HepG2 (cell line): Measurements from ENCODE around the gene SLC10A1. TPM values are rescaled to one million over a fixed set of nuclear protein-coding genes. Genes with fewer than 3 reads are reported as not detected.

Experiments
- AHDC1 ChIP-seq: sonication (generic); formaldehyde crosslinking; IDR thresholded peaks from 2 replicates; pipeline ENCODE4 v1.5.1; 2020; ENCODE audit warnings: mild to moderate bottlenecking, missing genetic modification reagents, borderline replicate concordance
- BCL3 ChIP-seq: sonication (generic); formaldehyde crosslinking; IDR thresholded peaks from 2 replicates; pipeline ENCODE4 v1.5.1; 2020; ENCODE audit warnings: mild to moderate bottlenecking, missing genetic modification reagents, moderate library complexity
- BRCA1 ChIP-seq: sonication (generic); formaldehyde crosslinking; IDR thresholded peaks from 2 replicates; pipeline ENCODE4 v1.4.0; 2020; ENCODE audit warnings: missing genetic modification reagents
- ELF4 ChIP-seq: sonication (generic); formaldehyde crosslinking; IDR thresholded peaks from 2 replicates; pipeline ENCODE4 v1.5.0; 2020; ENCODE audit warnings: missing genetic modification reagents, mild to moderate bottlenecking, moderate library complexity, borderline replicate concordance
- GPBP1L1 ChIP-seq: sonication (generic); formaldehyde crosslinking; IDR thresholded peaks from 2 replicates; pipeline ENCODE4 v1.5.0; 2020; ENCODE audit warnings: mild to moderate bottlenecking, missing genetic modification reagents
- HNF4G ChIP-seq, 2 experiments: sonication (generic) in 1 of 2; formaldehyde crosslinking in 1 of 2; IDR thresholded peaks; 2 replicates each; pipeline versions ENCODE4 v1.4.0 to v1.6.1; 2011 to 2020; ENCODE audit warnings: borderline replicate concordance in 2 of 2, low read depth in 2 of 2, mild to moderate bottlenecking in 2 of 2, low read length in 1 of 2, missing genetic modification reagents in 1 of 2, moderate library complexity in 1 of 2
- JDP2 ChIP-seq: sonication (generic); formaldehyde crosslinking; IDR thresholded peaks from 2 replicates; pipeline ENCODE4 v1.8.1; 2022; ENCODE audit warnings: missing genetic modification reagents, borderline replicate concordance
- MEIS2 ChIP-seq: sonication (generic); formaldehyde crosslinking; IDR thresholded peaks from 2 replicates; pipeline ENCODE4 v1.9.0; 2021; ENCODE audit warnings: mild to moderate bottlenecking, missing genetic modification reagents
- RBAK ChIP-seq: sonication (generic); formaldehyde crosslinking; IDR thresholded peaks from 2 replicates; pipeline ENCODE4 v1.5.1; 2020; ENCODE audit warnings: mild to moderate bottlenecking, missing genetic modification reagents
- SMAD1 ChIP-seq: sonication (generic); formaldehyde crosslinking; IDR thresholded peaks from 2 replicates; pipeline ENCODE4 v1.4.0; 2020; ENCODE audit warnings: missing genetic modification reagents, low read depth, mild to moderate bottlenecking, borderline replicate concordance
- SPEN ChIP-seq: sonication (generic); formaldehyde crosslinking; IDR thresholded peaks from 2 replicates; pipeline ENCODE4 v1.5.1; 2020; ENCODE audit warnings: low read depth, mild to moderate bottlenecking, missing genetic modification reagents
- STAT6 ChIP-seq: sonication (generic); formaldehyde crosslinking; IDR thresholded peaks from 2 replicates; pipeline ENCODE4 v1.4.0; 2020; ENCODE audit warnings: missing genetic modification reagents, mild to moderate bottlenecking, borderline replicate concordance
- TEAD2 ChIP-seq: sonication (generic); formaldehyde crosslinking; IDR thresholded peaks from 2 replicates; pipeline ENCODE4 v1.9.0; 2021; ENCODE audit warnings: missing genetic modification reagents
- TMF1 ChIP-seq: sonication (generic); formaldehyde crosslinking; IDR thresholded peaks from 2 replicates; pipeline ENCODE4 v1.8.1; 2022; ENCODE audit warnings: low read depth, missing genetic modification reagents
- ZEB1 ChIP-seq: IDR thresholded peaks from 2 replicates; pipeline ENCODE4 v1.6.1; 2012; ENCODE audit warnings: mild to moderate bottlenecking, low read depth, inconsistent platforms; ENCODE audit not compliant: insufficient replicate concordance
- ZNF232 ChIP-seq: sonication (generic); formaldehyde crosslinking; IDR thresholded peaks from 2 replicates; pipeline ENCODE4 v1.4.0; 2020; ENCODE audit warnings: missing genetic modification reagents, borderline replicate concordance
- ZSCAN21 ChIP-seq: sonication (generic); formaldehyde crosslinking; IDR thresholded peaks from 2 replicates; pipeline ENCODE4 v1.8.0; 2022; ENCODE audit warnings: mild to moderate bottlenecking, missing genetic modification reagents, moderate library complexity, borderline replicate concordance
- ZZZ3 ChIP-seq: sonication (generic); formaldehyde crosslinking; IDR thresholded peaks from 2 replicates; pipeline ENCODE4 v1.4.0; 2020; ENCODE audit warnings: missing genetic modification reagents, mild to moderate bottlenecking, borderline replicate concordance
- polyA plus RNA-seq, 8 experiments: library from polyadenylated mRNA; depleted of rRNA in 3 of 8; stranded (reverse) in 7 of 8; unstranded in 1 of 8; fragments of >200 nt; fragmentation: Illumina TruSeq in 4 of 8; extraction: Trizol in 4 of 8; gene quantifications; 2 replicates each; pipeline versions ENCODE4 v1.2.1 to v1.2.3, GENCODE V29; 2011 to 2016; ENCODE audit warnings: low read depth in 4 of 8, missing spikeins in 1 of 8, mixed read lengths in 1 of 8; ENCODE audit not compliant: insufficient read depth in 1 of 8
- total RNA-seq, 5 experiments: library from RNA; depleted of rRNA; stranded (reverse); fragments of >200 nt; fragmentation: Illumina TruSeq; extraction: Trizol; gene quantifications; 2 replicates each; pipeline ENCODE4 v1.2.3, GENCODE V29; 2016; ENCODE audit warnings: low read depth in 1 of 5

The SLC10A1 gene
- total and polyA plus RNA-seq, 2 of the 13 experiments (the other 11 are each of a cell fraction or from before 2014, with no cell fraction given): 0.17 TPM; not detected in 1

GRCh38 chr14:69811227-69811867 lies 14.3 kb upstream of the SLC10A1 start (continued):
- no peak for TF ChIP-seq GPBP1L1 (CRISPR knock-in tag)
- TF ChIP-seq TEAD2 (CRISPR knock-in tag): no peak
- TF ChIP-seq ZEB1: no peak
- no peak for TF ChIP-seq BRCA1
- TF ChIP-seq ZSCAN21 (CRISPR knock-in tag): no peak
- no peak for TF ChIP-seq MEIS2
- no peak for TF ChIP-seq ZNF232 (CRISPR knock-in tag)
- no peak for TF ChIP-seq ZZZ3
- TF ChIP-seq SMAD1 (CRISPR knock-in tag): no peak
- TF ChIP-seq STAT6 (CRISPR knock-in tag): no peak
- no peak for TF ChIP-seq SPEN (CRISPR knock-in tag)
- TF ChIP-seq AHDC1: peak; percentile 20; the same call in 1 of the 2 replicates
- no peak for TF ChIP-seq ELF4
- TF ChIP-seq RBAK (CRISPR knock-in tag): no peak
- TF ChIP-seq HNF4G (IDR thresholded peaks at IDR 0.05; ENCODE audit: borderline replicate concordance, low read depth, low read length): no peak
- TF ChIP-seq HNF4G (CRISPR knock-in tag; IDR thresholded peaks at IDR 0.05; ENCODE audit: borderline replicate concordance, low read depth): 0 out of 2 replicates have a peak, but pooled peaks have one; percentile 27
- TF ChIP-seq BCL3: no peak
- no peak for TF ChIP-seq TMF1
- no peak for TF ChIP-seq JDP2 (CRISPR knock-in tag)
